B cell (primary cell): Measurements from ENCODE around the gene CRLF2. TPM values are rescaled to one million over a fixed set of nuclear protein-coding genes. Genes with fewer than 3 reads are reported as not detected.

Experiments
- ATAC-seq: fragments of 200-7000 bp; cut with Tn5 transposase; one replicate; pipeline ENCODE4 v1.10.0; 2021; ENCODE audit warnings: low read depth, mild to moderate bottlenecking, moderate number of reproducible peaks, moderate library complexity
- CTCF ChIA-PET: fragments of 350-600 bp; sonication (Branson Sonifier 250); formaldehyde crosslinking; loops from one replicate; lab custom pipeline; 2021; ENCODE audit warnings: antibody characterized with exemption, inconsistent platforms; lab: Charles Lee
- POLR2A ChIA-PET: fragments of 350-600 bp; sonication (Branson Sonifier 250); formaldehyde crosslinking; loops from one replicate; lab custom pipeline; 2021; ENCODE audit warnings: antibody characterized with exemption; lab: Charles Lee
- DNase-seq: peaks from one replicate; pipeline ENCODE4 v3.0.0; 2013
- H2AFZ ChIP-seq: 2 replicates; pipeline ENCODE4 v1.6.1; 2012; ENCODE audit warnings: mild to moderate bottlenecking, low read depth, low read length; ENCODE audit not compliant: insufficient read depth, poor library complexity, severe bottlenecking
- H3K27ac ChIP-seq, 2 donors: 1 replicate in 1 of 2; 2 replicates in 1 of 2; pipeline ENCODE4 v1.5.1; 2012 to 2013; ENCODE audit warnings: low read length in 2 of 2, mild to moderate bottlenecking in 2 of 2, moderate library complexity in 1 of 2
- H3K27me3 ChIP-seq, 4 experiments: fragments of 200-600 bp in 1 of 4; sonication (generic) in 1 of 4; replicated peaks in 1 of 4; 1 replicate in 2 of 4; 2 replicates in 2 of 4; pipeline versions ENCODE4 v1.6.1 to v1.7.0; 2013 to 2016; ENCODE audit warnings: low read length in 3 of 4, mild to moderate bottlenecking in 2 of 4, mixed read lengths in 1 of 4, moderate library complexity in 1 of 4; ENCODE audit not compliant: insufficient read depth in 4 of 4, control insufficient read depth in 3 of 4; ENCODE audit errors: control extremely low read depth in 1 of 4
- H3K36me3 ChIP-seq, 2 experiments: replicated peaks in 1 of 2; 1 replicate in 1 of 2; 2 replicates in 1 of 2; pipeline versions ENCODE4 v1.6.1 to v1.7.1; 2013; ENCODE audit warnings: low read length in 1 of 2; ENCODE audit not compliant: insufficient read depth in 2 of 2, control insufficient read depth in 1 of 2; ENCODE audit errors: control extremely low read depth in 1 of 2, extremely low read depth in 1 of 2
- H3K4me1 ChIP-seq, 2 donors: fragments of 200-600 bp in 1 of 2; sonication (generic) in 1 of 2; 1 replicate in 1 of 2; 2 replicates in 1 of 2; pipeline versions ENCODE4 v1.5.1 to v1.6.1; 2013 to 2017; ENCODE audit warnings: low read length in 2 of 2; ENCODE audit not compliant: control insufficient read depth in 2 of 2, insufficient read depth in 2 of 2
- H3K4me2 ChIP-seq: replicated peaks from 2 replicates; pipeline ENCODE3; 2012; ENCODE audit warnings: mild to moderate bottlenecking, low read depth, low read length; ENCODE audit not compliant: poor library complexity, severe bottlenecking
- H3K4me3 ChIP-seq, 5 experiments: fragments of 200-600 bp in 1 of 5; sonication (generic) in 1 of 5; 1 replicate in 3 of 5; 2 replicates in 2 of 5; pipeline versions ENCODE4 v1.5.1 to v1.7.0; 2011 to 2016; ENCODE audit warnings: low read length in 4 of 5, mild to moderate bottlenecking in 4 of 5, low read depth in 2 of 5, control low read depth in 1 of 5, moderate library complexity in 1 of 5; ENCODE audit not compliant: insufficient read depth in 1 of 5; ENCODE audit errors: control extremely low read depth in 1 of 5, extremely low read depth in 1 of 5
- H3K79me2 ChIP-seq: fragments of 200-600 bp; sonication (generic); one replicate; pipeline ENCODE4 v1.6.0; 2016; ENCODE audit warnings: low read length; ENCODE audit not compliant: control insufficient read depth, insufficient read depth
- H3K9ac ChIP-seq: fragments of 200-600 bp; sonication (generic); 2 replicates; pipeline ENCODE4 v1.6.1; 2017; ENCODE audit warnings: mild to moderate bottlenecking, low read length, moderate library complexity
- H3K9me3 ChIP-seq, 3 donors: one replicate each; pipeline versions ENCODE4 v1.6.1 to v1.7.1; 2013; ENCODE audit warnings: low read length in 2 of 3; ENCODE audit not compliant: control insufficient read depth in 2 of 3, insufficient read depth in 1 of 3; ENCODE audit errors: control extremely low read depth in 1 of 3
- H4K20me1 ChIP-seq: 2 replicates; pipeline ENCODE4 v1.6.0; 2012; ENCODE audit warnings: mild to moderate bottlenecking, low read length; ENCODE audit not compliant: insufficient read depth, control insufficient read depth, poor library complexity, severe bottlenecking
- H3K27ac Mint-ChIP-seq: one replicate; pipeline ENCODE4 v1.8.0; 2021; ENCODE audit warnings: mixed read lengths
- H3K27me3 Mint-ChIP-seq: one replicate; pipeline ENCODE4 v1.8.0; 2021; ENCODE audit warnings: mixed read lengths
- H3K4me1 Mint-ChIP-seq: one replicate; pipeline ENCODE4 v1.8.0; 2021; ENCODE audit warnings: mixed read lengths
- H3K4me3 Mint-ChIP-seq: one replicate; pipeline ENCODE4 v1.8.0; 2021; ENCODE audit warnings: mixed read lengths
- H3K9me3 Mint-ChIP-seq: one replicate; pipeline ENCODE4 v1.8.0; 2022; ENCODE audit warnings: mixed read lengths; ENCODE audit not compliant: insufficient read depth
- CTCF ChIP-seq: fragments of 200-600 bp; IDR thresholded peaks from one replicate; pipeline ENCODE4 v1.8.0; 2022; ENCODE audit warnings: antibody characterized with exemption, mild to moderate bottlenecking
- EZH2 ChIP-seq: IDR thresholded peaks from 2 replicates; pipeline ENCODE4 v1.6.1; 2012; ENCODE audit warnings: borderline replicate concordance, low read depth, mild to moderate bottlenecking, moderate library complexity, low read length; ENCODE audit not compliant: insufficient read depth, poor library complexity, severe bottlenecking
- WGBS: methylation state at CpG from one replicate; pipeline ENCODE4 v1.1.5; 2013; ENCODE audit warnings: missing lambda C conversion rate; ENCODE audit not compliant: insufficient coverage; 5-methylcytosine and 5-hydroxymethylcytosine counted together
- intact Hi-C: fragments of 100-400 bp; cut with micrococcal nuclease; formaldehyde crosslinking; loops from one replicate; pipeline ENCODE4 v1.10.0; 2022
- polyA plus RNA-seq: library from polyadenylated mRNA; depleted of rRNA; stranded (reverse); fragments of >200 nt; gene quantifications from 2 replicates; pipeline ENCODE4 v1.2.3, GENCODE V29; 2012
- total RNA-seq, 2 donors: library from RNA; stranded (reverse); fragments of 120-200 nt in 1 of 2; gene quantifications; 1 replicate in 1 of 2; 2 replicates in 1 of 2; pipeline versions ENCODE4 v1.2.3 to v1.2.4, GENCODE V29; 2013 to 2022

The CRLF2 gene
- total and polyA plus RNA-seq, 2 donors (not counting 1 experiment from before 2014, with no cell fraction given), result not detected

- Histone ChIP-seq H3K4me3 (no peak overlapping the region), H3K9me3 (peaks cover 0 to 3% (median 0%) of the 10 kb centered on the region in 3 donors), H3K4me1 (peaks cover 0 to 9% of the 10 kb centered on the region in 2 donors), H2AFZ (no peak overlapping the region), H3K4me2 (peak overlapping the region; percentile 52), H3K27ac (no peak overlapping the region), H4K20me1 (no peaks in the 10 kb centered on the region), H3K27me3 (peaks cover 0 to 4% (median 0%) of the 10 kb centered on the region in 4 experiments), H3K36me3 (no peaks in the 10 kb centered on the region), H3K9ac (no peak overlapping the region), H3K79me2 (no peaks in the 10 kb centered on the region)
- H3K27ac Mint-ChIP-seq, result no peak overlapping the region
- no peaks in the 10 kb centered on the region for H3K9me3 Mint-ChIP-seq
- peaks cover 7% of the 10 kb centered on the region for H3K4me1 Mint-ChIP-seq
- ATAC-seq, result no peak
- ChIA-PET POLR2A (no interaction called here), CTCF (no interaction called here)
- intact Hi-C loops, result no loop called here
- H3K4me3 Mint-ChIP-seq, result no peak overlapping the region
- 1% methylated on average over 14 of the region's 18 CpGs for WGBS
- peak; percentile 18 for DNase-seq
- H3K27me3 Mint-ChIP-seq, result peaks cover 14% of the 10 kb centered on the region
- no peak for TF ChIP-seq EZH2
- TF ChIP-seq CTCF, result no peak
These were observed 47.8 kb downstream of the CRLF2 start for GRCh38 chrX:1164322-1165288.

GRCh38 chrX:1163231-1163630, 49.2 kb downstream of the CRLF2 start:
- ChIA-PET POLR2A (no interaction called here), CTCF (no interaction called here)
- H3K79me2 ChIP-seq, result no peaks in the 10 kb centered on the region
- H3K36me3 ChIP-seq, result no peaks in the 10 kb centered on the region
- peaks cover 0 to 4% (median 0%) of the 10 kb centered on the region in 4 experiments for H3K27me3 ChIP-seq
- no peak overlapping the region for H3K27ac ChIP-seq
- H3K4me3 ChIP-seq, result no peak overlapping the region
- H3K4me2 ChIP-seq, result no peak overlapping the region
- peaks cover 0 to 9% of the 10 kb centered on the region in 2 donors for H3K4me1 ChIP-seq
- H3K27ac Mint-ChIP-seq, result no peak overlapping the region
- no peak overlapping the region for H3K9ac ChIP-seq
- H2AFZ ChIP-seq, result no peak overlapping the region
- peaks cover 0 to 5% (median 0%) of the 10 kb centered on the region in 3 donors for H3K9me3 ChIP-seq
- TF ChIP-seq CTCF (no peak), EZH2 (no peak)
- intact Hi-C loops, result no loop called here
- H3K9me3 Mint-ChIP-seq, result no peaks in the 10 kb centered on the region
- peaks cover 14% of the 10 kb centered on the region for H3K27me3 Mint-ChIP-seq
- no peak overlapping the region for H3K4me3 Mint-ChIP-seq
- 72% methylated on average over 7 of the region's 11 CpGs for WGBS
- H3K4me1 Mint-ChIP-seq, result peaks cover 7% of the 10 kb centered on the region
- ATAC-seq (no peak), DNase-seq (no peak)
- H4K20me1 ChIP-seq, result no peaks in the 10 kb centered on the region
